Keratinocyte (primary cell): ENCODE measurements around the gene URB2. TPM values are rescaled to one million over a fixed set of nuclear protein-coding genes. Genes with fewer than 3 reads are reported as not detected.
"Not testable (repeated sequence)": the region's sequence is repeated elsewhere in the genome, so short reads cannot be mapped to it uniquely, and the experiment has no call there.

Source experiments
- DNase-seq: peaks from one replicate; pipeline ENCODE4 v3.0.0-alpha.2; 2011; ENCODE audit warnings: low read depth, missing footprints, low spot score
- FAIRE-seq: peaks from 2 replicates; lab custom pipeline; 2011; peaks lifted over from hg19 to GRCh38; lab: Jason Lieb, UNC
- H2AFZ ChIP-seq: 2 replicates; pipeline ENCODE4 v1.6.0; 2012; ENCODE audit warnings: low read length, control low read depth, inconsistent platforms; ENCODE audit not compliant: control insufficient read depth
- H3K27ac ChIP-seq: 2 replicates; pipeline ENCODE4 v1.5.1; 2011; ENCODE audit warnings: low read length; ENCODE audit not compliant: control insufficient read depth, insufficient read depth
- H3K27me3 ChIP-seq: 3 replicates; pipeline ENCODE4 v1.6.0; 2011; ENCODE audit warnings: low read length; ENCODE audit not compliant: control insufficient read depth, insufficient read depth; ENCODE audit errors: extremely low read depth
- H3K36me3 ChIP-seq, 2 experiments: 2 replicates in 1 of 2; 3 replicates in 1 of 2; pipeline ENCODE4 v1.5.1; 2011; ENCODE audit warnings: low read length in 2 of 2, mild to moderate bottlenecking in 1 of 2; ENCODE audit not compliant: control insufficient read depth in 2 of 2, insufficient read depth in 2 of 2; ENCODE audit errors: extremely low read depth in 1 of 2
- H3K4me1 ChIP-seq: 3 replicates; pipeline ENCODE4 v1.5.1; 2011; ENCODE audit warnings: low read length; ENCODE audit not compliant: control insufficient read depth, insufficient read depth; ENCODE audit errors: extremely low read depth
- H3K4me2 ChIP-seq: 3 replicates; pipeline ENCODE4 v1.6.0; 2011; ENCODE audit warnings: low read depth, low read length; ENCODE audit not compliant: control insufficient read depth, insufficient read depth; ENCODE audit errors: extremely low read depth
- H3K4me3 ChIP-seq, 3 experiments: fragments of 200-600 bp in 1 of 3; sonication (generic) in 1 of 3; 2 replicates in 2 of 3; 3 replicates in 1 of 3; pipeline ENCODE4 v1.5.1; 2011 to 2016; ENCODE audit warnings: low read length in 3 of 3, mild to moderate bottlenecking in 3 of 3, control low read depth in 2 of 3, inconsistent platforms in 1 of 3, low read depth in 1 of 3, mixed read lengths in 1 of 3, mixed run types in 1 of 3, moderate library complexity in 1 of 3; ENCODE audit not compliant: control insufficient read depth in 2 of 3, insufficient read depth in 2 of 3; ENCODE audit errors: extremely low read depth in 1 of 3
- H3K79me2 ChIP-seq: 2 replicates; pipeline ENCODE4 v1.6.0; 2012; ENCODE audit warnings: low read length; ENCODE audit not compliant: control insufficient read depth, insufficient read depth
- H3K9ac ChIP-seq: 3 replicates; pipeline ENCODE4 v1.6.0; 2011; ENCODE audit warnings: low read length; ENCODE audit not compliant: control insufficient read depth, insufficient read depth; ENCODE audit errors: extremely low read depth
- H3K9me1 ChIP-seq: 3 replicates; pipeline ENCODE4 v1.6.0; 2011; ENCODE audit warnings: low read length; ENCODE audit not compliant: control insufficient read depth, insufficient read depth; ENCODE audit errors: extremely low read depth
- H3K9me3 ChIP-seq: 2 replicates; pipeline ENCODE4 v1.5.1; 2012; ENCODE audit warnings: low read depth, low read length; ENCODE audit not compliant: control insufficient read depth
- H4K20me1 ChIP-seq: 3 replicates; pipeline ENCODE4 v1.6.0; 2011; ENCODE audit warnings: low read length; ENCODE audit not compliant: control insufficient read depth, insufficient read depth; ENCODE audit errors: extremely low read depth
- EZH2 ChIP-seq: IDR thresholded peaks from one replicate; pipeline ENCODE4 v1.6.1; 2012; ENCODE audit warnings: inconsistent platforms, mild to moderate bottlenecking, low read length, moderate library complexity
- dilution Hi-C: fragments of 300-500 bp; cut with MboI; formaldehyde crosslinking; loops from one replicate; pipeline ENCODE4 v1.7.0; 2020; ENCODE audit warnings: low sequenced_read_pairs; ENCODE audit not compliant: extremely low pct_ligation_motif_present
- polyA plus RNA-seq, 5 experiments: library from polyadenylated mRNA; depleted of rRNA in 3 of 5; stranded (reverse) in 3 of 5; stranded (forward) in 1 of 5; unstranded in 1 of 5; fragments of >200 nt; gene quantifications; 1 replicate in 1 of 5; 2 replicates in 3 of 5; 3 replicates in 1 of 5; pipeline versions ENCODE4 v1.2.1 to v1.2.3, GENCODE V29; 2011 to 2012; ENCODE audit warnings: missing spikeins in 2 of 5, low read depth in 1 of 5, low replicate concordance in 1 of 5
- TF ChIP-seq, protein P1 (sequence below), 3 experiments: IDR thresholded peaks in 1 of 3; conservative IDR thresholded peaks in 1 of 3; optimal IDR thresholded peaks in 1 of 3; 2 replicates in 2 of 3; 3 replicates in 1 of 3; pipeline versions ENCODE3 to v1.5.1; 2011; ENCODE audit warnings: low read length in 3 of 3, mild to moderate bottlenecking in 3 of 3, moderate library complexity in 2 of 3, control low read depth in 1 of 3, inconsistent platforms in 1 of 3; ENCODE audit not compliant: insufficient read depth in 2 of 3; ENCODE audit errors: extremely low read depth in 1 of 3

URB2 gene
- polyA plus RNA-seq, 1 donor (not counting 4 experiments of a cell fraction or from before 2014, with no cell fraction given) = 8.5 TPM

DNA sequence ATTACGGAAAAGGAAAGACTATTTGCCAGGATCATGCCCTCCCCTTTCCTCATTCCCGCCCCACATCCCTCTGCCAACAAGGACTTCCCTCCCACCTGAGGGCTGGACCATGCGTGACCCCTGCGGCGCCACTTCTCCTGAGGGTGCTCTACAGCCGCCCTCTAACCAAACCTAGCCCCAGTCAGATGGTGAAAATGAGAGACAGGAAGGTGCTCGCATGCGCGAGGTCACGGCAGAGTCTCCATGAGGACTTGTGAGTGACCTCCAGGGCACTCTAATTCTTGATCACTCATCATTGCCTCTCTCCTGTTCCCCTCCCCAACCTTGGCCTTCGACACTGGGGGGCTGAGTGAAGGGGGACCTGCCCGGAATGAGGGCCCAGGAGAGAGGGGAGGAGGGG is 32.2 kb upstream of the URB2 start:
- no peaks in the 10 kb centered on the region for H3K4me1 ChIP-seq
- DNase-seq (no peak), FAIRE-seq (no peak)
- no peak overlapping the region for H3K27ac ChIP-seq
- no peak for TF ChIP-seq EZH2
- H4K20me1 ChIP-seq = peaks cover 2% of the 10 kb centered on the region
- H3K4me2 ChIP-seq = no peak overlapping the region
- H3K79me2 ChIP-seq = peaks cover 8% of the 10 kb centered on the region
- no peak overlapping the region for H3K9ac ChIP-seq
- H2AFZ ChIP-seq = no peak overlapping the region
- H3K36me3 ChIP-seq = peaks cover 13% of the 10 kb centered on the region in 2 experiments
- no peaks in the 10 kb centered on the region for H3K27me3 ChIP-seq
- no peaks in the 10 kb centered on the region for H3K9me1 ChIP-seq
- no peaks in the 10 kb centered on the region for H3K9me3 ChIP-seq
- no peak overlapping the region for H3K4me3 ChIP-seq
- dilution Hi-C loops = no loop called here

DNA sequence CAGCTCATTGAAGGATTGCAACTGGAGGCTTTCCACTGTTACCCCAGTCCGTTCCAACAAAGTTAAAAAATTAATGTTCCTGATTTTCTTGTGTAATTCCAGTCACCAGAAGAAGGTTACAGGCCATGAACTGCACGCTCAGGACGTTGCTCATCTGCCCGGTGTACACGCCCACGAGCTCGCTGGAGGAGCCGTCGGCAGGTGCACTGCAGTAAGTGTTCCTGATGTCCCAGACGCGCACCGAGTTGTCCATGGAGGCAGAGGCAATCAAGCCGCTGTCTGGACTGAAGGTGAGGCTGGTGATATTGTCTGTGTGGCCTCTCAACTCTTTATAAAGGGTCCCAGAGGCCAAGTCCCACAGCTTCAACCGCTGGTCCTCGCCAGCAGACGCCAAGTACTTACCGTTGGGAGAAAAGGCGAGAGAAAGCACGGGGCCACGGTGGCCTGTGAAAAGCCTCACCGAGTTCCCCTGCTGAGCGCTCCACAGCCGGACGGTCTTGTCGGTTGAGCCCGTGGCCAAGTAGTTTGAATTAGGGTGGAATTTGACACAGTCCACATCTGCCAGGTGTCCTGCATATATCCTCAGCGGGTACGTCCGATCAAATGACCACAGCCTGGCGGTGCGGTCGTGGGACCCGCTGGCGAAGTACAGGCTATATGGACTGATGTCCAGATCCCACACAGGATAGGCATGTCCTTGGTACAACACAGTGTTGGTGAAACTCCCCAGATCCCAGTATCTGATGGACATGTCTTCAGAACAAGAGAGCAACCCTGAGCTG is 31.6 kb upstream of the URB2 start:
- dilution Hi-C loops = no loop called here
- Histone ChIP-seq H3K36me3 (peaks cover 13% of the 10 kb centered on the region in 2 experiments), H3K4me1 (no peaks in the 10 kb centered on the region), H3K9me1 (no peaks in the 10 kb centered on the region), H3K27me3 (no peaks in the 10 kb centered on the region), H3K9me3 (no peaks in the 10 kb centered on the region), H3K9ac (no peak overlapping the region), H2AFZ (no peak overlapping the region), H3K4me3 (no peak overlapping the region), H3K27ac (no peak overlapping the region), H3K4me2 (no peak overlapping the region), H4K20me1 (peaks cover 2% of the 10 kb centered on the region), H3K79me2 (peaks cover 12% of the 10 kb centered on the region)
- no peak for FAIRE-seq
- TF ChIP-seq, protein P1, sequence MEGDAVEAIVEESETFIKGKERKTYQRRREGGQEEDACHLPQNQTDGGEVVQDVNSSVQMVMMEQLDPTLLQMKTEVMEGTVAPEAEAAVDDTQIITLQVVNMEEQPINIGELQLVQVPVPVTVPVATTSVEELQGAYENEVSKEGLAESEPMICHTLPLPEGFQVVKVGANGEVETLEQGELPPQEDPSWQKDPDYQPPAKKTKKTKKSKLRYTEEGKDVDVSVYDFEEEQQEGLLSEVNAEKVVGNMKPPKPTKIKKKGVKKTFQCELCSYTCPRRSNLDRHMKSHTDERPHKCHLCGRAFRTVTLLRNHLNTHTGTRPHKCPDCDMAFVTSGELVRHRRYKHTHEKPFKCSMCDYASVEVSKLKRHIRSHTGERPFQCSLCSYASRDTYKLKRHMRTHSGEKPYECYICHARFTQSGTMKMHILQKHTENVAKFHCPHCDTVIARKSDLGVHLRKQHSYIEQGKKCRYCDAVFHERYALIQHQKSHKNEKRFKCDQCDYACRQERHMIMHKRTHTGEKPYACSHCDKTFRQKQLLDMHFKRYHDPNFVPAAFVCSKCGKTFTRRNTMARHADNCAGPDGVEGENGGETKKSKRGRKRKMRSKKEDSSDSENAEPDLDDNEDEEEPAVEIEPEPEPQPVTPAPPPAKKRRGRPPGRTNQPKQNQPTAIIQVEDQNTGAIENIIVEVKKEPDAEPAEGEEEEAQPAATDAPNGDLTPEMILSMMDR (optimal IDR thresholded peaks at IDR 0.05 in 1 of 3, IDR thresholded peaks at IDR 0.05 in 1 of 3, conservative IDR thresholded peaks at IDR 0.05 in 1 of 3; ENCODE audit: extremely low read depth in 1 of 3, insufficient read depth in 2 of 3, low read length in 3 of 3) = no peak
- no peak for DNase-seq

DNA sequence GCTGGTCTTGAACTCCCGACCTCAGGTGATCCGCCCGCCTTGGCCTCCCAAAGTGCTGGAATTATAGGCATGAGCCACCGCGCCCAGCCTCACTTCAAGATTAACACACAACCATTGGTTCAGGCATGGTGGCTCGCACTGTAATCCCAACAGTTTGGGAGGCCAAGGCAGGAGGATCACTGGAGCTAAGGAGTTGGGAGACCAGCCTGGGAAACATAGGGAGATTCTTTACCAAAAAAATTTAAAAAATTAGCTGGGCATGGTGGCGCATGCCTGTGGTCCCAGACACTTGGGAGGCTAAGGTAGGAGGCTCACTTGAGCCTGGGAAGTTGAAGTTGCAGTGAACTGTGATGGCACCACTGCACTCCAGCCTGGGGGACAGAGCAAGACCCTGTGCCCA is 30.2 kb upstream of the URB2 start:
- H3K36me3 ChIP-seq = peaks cover 16% of the 10 kb centered on the region in 2 experiments
- DNase-seq, H2AFZ ChIP-seq, H3K4me1 ChIP-seq, dilution Hi-C loops, H3K9ac ChIP-seq, H3K4me3 ChIP-seq, H3K9me3 ChIP-seq, H3K9me1 ChIP-seq, FAIRE-seq, H3K27ac ChIP-seq, H3K4me2 ChIP-seq, H4K20me1 ChIP-seq, H3K27me3 ChIP-seq: not testable (repeated sequence)
- peaks cover 18% of the 10 kb centered on the region for H3K79me2 ChIP-seq
